ENCODE measurements around the gene IFI27L2.

IFI27L2 gene

DNA sequence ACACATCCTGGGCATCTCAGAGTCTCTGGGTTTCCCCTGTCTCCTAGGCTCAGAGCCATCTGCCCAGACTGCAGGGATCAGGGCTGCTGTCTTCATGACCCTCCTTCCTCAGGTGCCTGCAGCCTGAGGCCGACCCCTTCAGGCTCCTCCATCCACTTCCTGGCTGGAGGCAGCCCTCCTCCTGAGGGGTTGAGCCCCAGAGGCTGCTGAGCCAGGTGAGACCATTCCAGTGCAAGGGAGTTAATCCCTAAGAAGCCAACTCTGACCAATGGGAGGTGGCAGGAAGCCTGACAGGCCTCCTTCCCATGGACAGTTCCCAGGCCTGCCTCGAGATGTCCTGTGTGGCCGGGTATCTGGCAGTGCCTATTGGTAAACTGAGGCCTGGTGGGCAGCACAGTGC, 36.3 kb upstream of the IFI27L2 start:
- Mint-ChIP-seq H3K4me1 (peaks cover 8% of the 10 kb centered on the region), H3K27me3 (ENCODE audit: low read depth, poor library complexity) (peaks cover 17% of the 10 kb centered on the region), H3K4me3 (no peak overlapping the region), H3K27ac (no peak overlapping the region), H3K9me3 (peaks cover 3% of the 10 kb centered on the region), H3K36me3 (ENCODE audit: low read depth) (no peaks in the 10 kb centered on the region)
- no peak for DNase-seq
- no peak for TF ChIP-seq CTCF (IDR thresholded peaks at IDR 0.05)

GRCh38 chr14:94164685-94165431, 35.5 kb upstream of the IFI27L2 start:
- no peak for TF ChIP-seq CTCF (IDR thresholded peaks at IDR 0.05)
- Mint-ChIP-seq H3K9me3 (peaks cover 3% of the 10 kb centered on the region), H3K27ac (no peak overlapping the region), H3K4me1 (peaks cover 8% of the 10 kb centered on the region), H3K4me3 (peak overlapping the region; percentile 73), H3K27me3 (ENCODE audit: low read depth, poor library complexity) (peaks cover 19% of the 10 kb centered on the region), H3K36me3 (ENCODE audit: low read depth) (no peaks in the 10 kb centered on the region)
- peak; percentile 34 for DNase-seq

DNA sequence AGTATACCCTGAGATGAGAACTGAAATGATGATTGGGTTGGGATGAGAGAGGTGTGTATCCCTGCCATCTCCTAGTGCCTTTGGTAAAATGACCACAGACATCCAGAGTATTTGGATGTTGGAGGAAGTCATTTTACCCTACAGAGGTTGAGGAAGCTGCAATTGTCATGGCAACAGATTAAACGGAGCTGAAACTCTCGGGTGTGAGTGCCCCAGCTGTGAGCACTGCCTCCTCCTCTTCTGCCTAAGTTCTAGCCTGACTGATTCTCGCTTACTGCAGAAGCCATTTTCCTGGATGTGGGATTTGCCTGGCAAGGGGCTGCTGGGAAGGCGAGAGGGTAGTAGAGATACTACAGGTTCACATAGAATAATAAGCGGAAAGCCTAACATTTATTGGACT, 34.4 kb upstream of the IFI27L2 start:
- no peaks in the 10 kb centered on the region for H3K9me3 Mint-ChIP-seq
- no peak for DNase-seq
- no peaks in the 10 kb centered on the region for H3K36me3 Mint-ChIP-seq (ENCODE audit: low read depth)
- no peak overlapping the region for H3K4me3 Mint-ChIP-seq
- H3K4me1 Mint-ChIP-seq = peaks cover 8% of the 10 kb centered on the region
- H3K27me3 Mint-ChIP-seq (ENCODE audit: low read depth, poor library complexity) = peaks cover 20% of the 10 kb centered on the region
- H3K27ac Mint-ChIP-seq = no peak overlapping the region
- no peak for TF ChIP-seq CTCF (IDR thresholded peaks at IDR 0.05)

DNA sequence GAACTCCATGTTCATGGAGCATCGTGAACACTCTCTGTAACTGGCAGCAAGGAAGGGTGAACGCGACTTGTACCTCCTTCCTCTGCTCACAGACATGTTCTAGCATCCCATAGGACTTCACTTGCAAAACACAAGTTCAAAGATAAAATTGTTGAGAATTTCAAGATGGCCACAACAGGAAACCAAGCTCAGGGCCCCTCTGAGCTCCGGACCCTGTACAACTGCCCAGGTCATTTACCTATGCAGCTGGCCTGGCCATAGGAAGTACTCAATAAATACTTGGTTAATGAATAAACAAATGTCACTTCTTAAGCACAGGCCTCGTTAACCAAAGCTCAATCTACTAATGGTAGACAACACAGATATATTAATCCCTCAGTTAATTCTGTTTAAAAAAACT, 33.1 kb upstream of the IFI27L2 start:
- Mint-ChIP-seq H3K36me3 (ENCODE audit: low read depth) (no peaks in the 10 kb centered on the region), H3K9me3 (no peaks in the 10 kb centered on the region), H3K4me1 (peaks cover 8% of the 10 kb centered on the region), H3K4me3 (no peak overlapping the region), H3K27me3 (ENCODE audit: low read depth, poor library complexity) (peaks cover 26% of the 10 kb centered on the region), H3K27ac (no peak overlapping the region)
- no peak for TF ChIP-seq CTCF (IDR thresholded peaks at IDR 0.05)
- DNase-seq = no peak

DNA sequence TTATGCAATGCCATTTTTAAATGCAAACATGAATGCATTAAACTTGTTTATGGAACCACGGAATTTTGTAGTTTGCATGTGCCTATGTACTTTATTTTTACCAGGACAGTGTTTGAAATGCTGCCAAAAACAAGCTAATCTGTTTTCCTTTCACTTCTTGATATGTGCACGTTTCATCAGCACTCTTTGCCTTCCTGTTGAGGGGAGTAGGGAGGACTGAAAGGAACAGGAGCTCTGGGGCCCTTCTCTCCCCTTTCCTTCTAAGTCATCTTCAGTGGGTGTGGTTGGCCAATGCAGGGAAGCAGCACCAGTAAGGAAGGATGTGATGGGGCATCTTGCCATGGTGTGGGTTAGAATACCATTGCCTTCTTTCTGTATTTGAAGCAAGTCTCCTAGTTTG, 32.6 kb upstream of the IFI27L2 start:
- no peak for TF ChIP-seq CTCF (IDR thresholded peaks at IDR 0.05)
- Mint-ChIP-seq H3K4me1 (peaks cover 8% of the 10 kb centered on the region), H3K36me3 (ENCODE audit: low read depth) (no peaks in the 10 kb centered on the region), H3K27me3 (ENCODE audit: low read depth, poor library complexity) (peaks cover 24% of the 10 kb centered on the region), H3K9me3 (no peaks in the 10 kb centered on the region), H3K4me3 (no peak overlapping the region), H3K27ac (no peak overlapping the region)
- DNase-seq = no peak

- TF ChIP-seq CTCF (IDR thresholded peaks at IDR 0.05) = no peak
Measured at GRCh38 chr14:94161058-94161457, 31.7 kb upstream of the IFI27L2 start.

More at GRCh38 chr14:94161058-94161457, 31.7 kb upstream of the IFI27L2 start:
- Mint-ChIP-seq H3K4me3 (no peak overlapping the region), H3K36me3 (ENCODE audit: low read depth) (no peaks in the 10 kb centered on the region), H3K9me3 (no peaks in the 10 kb centered on the region), H3K27me3 (ENCODE audit: low read depth, poor library complexity) (peaks cover 21% of the 10 kb centered on the region), H3K4me1 (peaks cover 8% of the 10 kb centered on the region), H3K27ac (no peak overlapping the region)
- DNase-seq = no peak

Data from nephron progenitor cell (in vitro differentiated cells).